Activated CD4-positive, alpha-beta T cell treated with anti-CD3 and anti-CD28 coated beads, Interleukin-2, amount 10 ng/mL, durations not matched to agents 24 days and 14 days (primary cell): ENCODE results near the gene HAPLN2. TPM values are rescaled to one million over a fixed set of nuclear protein-coding genes. Genes with fewer than 3 reads are reported as not detected.

Source experiments
- DNase-seq: peaks from one replicate; pipeline ENCODE4 v3.0.0; 2022
- H3K27ac Mint-ChIP-seq: one replicate; pipeline ENCODE4 v1.8.0; 2022; ENCODE audit warnings: mild to moderate bottlenecking, mixed read lengths
- H3K27me3 Mint-ChIP-seq: one replicate; pipeline ENCODE4 v1.8.0; 2022; ENCODE audit warnings: mixed read lengths
- H3K36me3 Mint-ChIP-seq: one replicate; pipeline ENCODE4 v1.8.0; 2022; ENCODE audit warnings: low read depth, mild to moderate bottlenecking, mixed read lengths
- H3K4me1 Mint-ChIP-seq: one replicate; pipeline ENCODE4 v1.8.0; 2021; ENCODE audit warnings: mixed read lengths
- H3K4me3 Mint-ChIP-seq: one replicate; pipeline ENCODE4 v1.8.0; 2022; ENCODE audit warnings: mild to moderate bottlenecking, moderate library complexity, mixed read lengths
- H3K9me3 Mint-ChIP-seq: one replicate; pipeline ENCODE4 v1.8.0; 2021; ENCODE audit warnings: mixed read lengths
- intact Hi-C: fragments of 100-400 bp; cut with micrococcal nuclease; formaldehyde crosslinking; loops from one replicate; pipeline ENCODE4 v1.15.1; 2023
- total RNA-seq: library from RNA; stranded (reverse); gene quantifications from 2 replicates; pipeline ENCODE4 v1.2.3, GENCODE V29; 2022

Gene HAPLN2
- total RNA-seq, 1 donor from 2014 or later, result not detected

DNA sequence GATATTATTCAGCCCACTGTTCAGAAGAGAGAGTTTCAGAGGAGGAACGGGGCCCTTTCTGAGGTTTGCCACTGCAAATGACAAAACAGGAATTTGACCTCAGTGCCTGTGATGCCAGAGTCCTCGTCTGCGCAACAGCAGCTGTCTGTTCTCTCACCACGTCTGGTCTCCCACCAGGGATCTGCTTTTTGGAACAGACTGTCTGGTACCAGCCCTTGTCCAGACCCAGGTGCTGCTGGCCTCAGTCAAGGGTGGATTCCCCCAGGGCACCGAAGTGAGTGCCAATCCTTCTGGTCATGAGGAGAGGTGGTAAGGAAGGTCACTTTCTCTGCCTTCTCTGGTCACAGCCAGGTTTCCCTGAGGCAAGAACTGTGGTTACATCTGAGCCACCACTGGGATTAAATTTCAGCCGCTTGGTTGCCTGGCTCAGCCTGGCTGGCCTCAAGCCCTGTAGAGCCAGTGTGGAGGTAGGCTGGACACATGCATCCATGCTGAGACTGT, 20.4 kb downstream of the HAPLN2 start:
- H3K9me3 Mint-ChIP-seq, result no peaks in the 10 kb centered on the region
- peaks cover 24% of the 10 kb centered on the region for H3K4me1 Mint-ChIP-seq
- DNase-seq, result no peak
- peaks cover 68% of the 10 kb centered on the region for H3K27me3 Mint-ChIP-seq
- H3K36me3 Mint-ChIP-seq, result no peaks in the 10 kb centered on the region
- no peak overlapping the region for H3K27ac Mint-ChIP-seq
- H3K4me3 Mint-ChIP-seq, result no peak overlapping the region
- intact Hi-C loops, result no loop called here

DNA sequence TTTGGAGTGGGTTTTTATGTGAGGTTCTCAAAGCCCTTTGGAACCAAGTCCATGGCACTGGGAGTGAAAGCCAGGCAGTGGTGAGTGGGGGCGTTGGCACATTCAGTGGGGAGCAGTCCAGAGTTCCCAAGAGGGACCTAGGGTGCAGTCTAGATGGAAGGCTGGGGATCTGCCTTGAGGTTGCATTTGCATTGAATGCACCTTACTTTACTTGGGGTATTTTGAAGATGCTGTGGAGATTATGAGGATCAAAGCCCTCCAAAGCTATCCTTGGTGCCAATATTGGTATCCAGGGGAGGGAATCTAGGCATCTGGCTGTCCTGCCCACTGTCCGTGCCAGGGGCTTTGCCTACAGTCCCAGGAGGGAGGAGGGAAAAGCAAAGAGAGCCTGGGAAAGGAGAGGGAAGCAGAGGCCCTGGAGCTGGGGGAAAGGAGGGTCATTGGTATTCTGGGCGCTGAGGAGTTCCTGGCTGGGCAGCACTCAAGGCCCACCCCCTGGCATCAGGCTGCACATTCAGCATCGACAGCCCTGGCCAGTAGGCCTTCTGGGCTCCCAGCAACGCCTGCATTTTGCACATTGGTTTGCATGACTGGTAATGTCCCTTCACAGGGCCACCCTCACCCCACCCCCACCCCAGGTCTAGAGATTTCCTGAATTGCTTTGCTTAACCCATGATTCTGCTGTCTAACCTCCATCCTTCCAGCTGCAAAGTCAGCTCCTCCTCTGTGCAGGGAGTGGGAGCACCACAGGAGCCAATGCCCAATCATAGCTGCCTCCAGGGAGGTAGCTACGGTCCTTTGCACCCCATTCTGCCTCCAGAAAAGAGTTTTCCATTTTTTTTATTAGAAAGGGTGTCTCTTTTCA, 21.9 kb downstream of the HAPLN2 start:
- peaks cover 26% of the 10 kb centered on the region for H3K4me1 Mint-ChIP-seq
- no peak for DNase-seq
- H3K27ac Mint-ChIP-seq, result no peak overlapping the region
- H3K27me3 Mint-ChIP-seq, result peaks cover 77% of the 10 kb centered on the region
- H3K36me3 Mint-ChIP-seq, result no peaks in the 10 kb centered on the region
- H3K4me3 Mint-ChIP-seq, result peak overlapping the region; percentile 73
- intact Hi-C loops, result loop anchor here (1.0 kb wide), 1 partner anchor 16 kb away; no protein-coding TSS in a partner anchor
- no peaks in the 10 kb centered on the region for H3K9me3 Mint-ChIP-seq

DNA sequence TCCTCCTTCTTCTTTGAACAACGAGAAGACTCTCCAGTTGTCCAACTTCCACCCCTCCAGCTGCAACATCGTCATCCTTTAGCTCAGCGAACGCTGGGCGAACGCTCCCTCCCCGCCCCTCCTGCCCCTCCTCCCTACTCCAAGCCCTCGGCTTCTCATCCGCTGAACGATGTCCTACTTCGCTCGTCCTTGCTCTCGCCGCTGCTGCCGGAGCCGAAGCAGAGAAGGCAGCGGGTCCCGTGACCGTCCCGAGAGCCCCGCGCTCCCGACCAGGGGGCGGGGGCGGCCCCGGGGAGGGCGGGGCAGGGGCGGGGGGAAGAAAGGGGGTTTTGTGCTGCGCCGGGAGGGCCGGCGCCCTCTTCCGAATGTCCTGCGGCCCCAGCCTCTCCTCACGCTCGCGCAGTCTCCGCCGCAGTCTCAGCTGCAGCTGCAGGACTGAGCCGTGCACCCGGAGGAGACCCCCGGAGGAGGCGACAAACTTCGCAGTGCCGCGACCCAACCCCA, 22.6 kb downstream of the HAPLN2 start, which contains the start of gene BCAN:
TSS of gene BCAN (plus strand) at position 357 of the 504 bp plus-strand sequence. CDS start 3,938 bp downstream, outside the sequence.
- intact Hi-C loops, result loop anchor here (1.0 kb wide), 1 partner anchor 15 kb away; no protein-coding TSS in a partner anchor
- DNase-seq, result peak; percentile 69
- H3K4me3 Mint-ChIP-seq, result peak within 1 kb of the TSS; percentile 73

DNA sequence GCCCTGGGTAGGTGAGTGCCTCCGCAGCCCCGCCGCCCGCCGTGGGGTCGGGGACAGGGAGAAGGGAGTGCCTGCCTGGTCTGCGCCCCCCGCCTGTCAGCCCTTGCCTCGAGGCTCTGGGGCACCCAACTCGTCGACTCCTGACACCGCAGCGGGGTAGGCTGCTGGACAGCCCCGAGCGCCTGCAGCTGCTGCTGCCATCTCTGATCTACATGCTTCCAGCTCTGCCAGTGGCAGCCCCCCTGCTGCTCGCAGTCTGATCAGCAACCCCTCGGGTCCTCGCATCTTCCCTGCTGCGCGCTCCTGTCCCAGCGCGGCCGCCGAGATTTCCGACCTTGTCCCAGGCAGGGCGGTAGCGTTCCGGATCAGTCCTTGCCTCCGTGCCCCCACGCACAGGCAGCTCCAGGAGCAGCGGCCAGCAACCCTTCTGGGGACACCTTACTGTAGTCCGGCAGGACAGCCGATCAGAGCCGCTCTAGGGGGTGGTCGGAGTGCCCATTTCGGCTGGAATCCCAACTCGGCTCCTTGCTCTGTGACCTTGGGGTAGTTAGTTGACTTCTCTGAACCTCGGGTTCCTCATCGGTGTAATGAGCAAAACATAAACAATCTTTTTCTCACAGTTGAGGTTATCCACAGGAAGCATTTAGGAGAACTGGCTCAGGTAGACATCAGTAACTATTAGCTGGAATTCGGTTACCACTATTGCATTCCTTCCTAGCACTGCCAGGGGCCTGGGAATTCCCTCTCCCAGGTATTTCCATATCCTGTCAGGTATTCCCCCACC, 23.2 kb downstream of the HAPLN2 start:
- Mint-ChIP-seq H3K27ac (no peak overlapping the region), H3K4me1 (peaks cover 26% of the 10 kb centered on the region), H3K36me3 (no peaks in the 10 kb centered on the region), H3K27me3 (peaks cover 79% of the 10 kb centered on the region), H3K9me3 (no peaks in the 10 kb centered on the region), H3K4me3 (peak overlapping the region; percentile 65)
- intact Hi-C loops, result no loop called here
- no peak for DNase-seq

More for the DNA sequence above, 22.6 kb downstream of the HAPLN2 start, which contains the start of gene BCAN:
- Mint-ChIP-seq H3K4me1 (peaks cover 26% of the 10 kb centered on the region), H3K27ac (no peak within 1 kb of the TSS), H3K27me3 (peaks cover 74% of the 10 kb centered on the region), H3K36me3 (no peaks in the 10 kb centered on the region), H3K9me3 (no peaks in the 10 kb centered on the region)

DNA sequence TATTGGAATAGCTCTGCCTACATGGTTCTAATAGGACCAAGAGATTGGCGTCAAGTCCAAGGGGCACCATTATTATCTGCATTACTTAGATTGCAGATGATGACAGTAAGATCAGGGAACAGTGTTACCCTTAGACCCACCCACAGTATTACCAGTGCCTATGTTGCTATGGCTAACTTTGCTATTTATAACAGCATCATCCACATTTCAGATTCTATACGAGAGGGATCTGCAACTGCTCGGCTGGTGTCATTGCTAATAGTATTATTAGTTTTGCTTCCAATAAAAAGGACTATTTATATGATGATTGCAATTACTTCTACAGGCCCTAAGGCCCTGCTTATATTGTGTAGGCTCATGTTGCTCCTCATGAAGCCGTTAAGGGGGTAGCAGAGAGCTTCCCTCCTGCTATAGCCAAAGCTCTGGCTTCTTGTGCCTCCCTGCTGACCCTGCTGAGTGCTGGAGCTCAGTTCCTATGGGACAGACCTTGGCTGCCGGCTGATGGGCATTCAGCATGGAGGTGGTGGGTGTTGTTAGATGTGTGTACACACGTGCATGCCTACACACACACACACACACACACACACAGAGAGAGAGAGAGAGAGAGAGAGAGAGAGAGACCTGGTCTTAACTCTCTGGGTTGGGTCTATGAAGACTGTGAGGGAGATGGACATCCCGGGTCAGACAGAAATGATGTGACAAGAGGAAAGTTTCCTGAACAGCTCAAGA, 24.0 kb downstream of the HAPLN2 start:
- no peak for DNase-seq
- peak overlapping the region; percentile 35 for H3K27ac Mint-ChIP-seq
- intact Hi-C loops, result no loop called here

DNA sequence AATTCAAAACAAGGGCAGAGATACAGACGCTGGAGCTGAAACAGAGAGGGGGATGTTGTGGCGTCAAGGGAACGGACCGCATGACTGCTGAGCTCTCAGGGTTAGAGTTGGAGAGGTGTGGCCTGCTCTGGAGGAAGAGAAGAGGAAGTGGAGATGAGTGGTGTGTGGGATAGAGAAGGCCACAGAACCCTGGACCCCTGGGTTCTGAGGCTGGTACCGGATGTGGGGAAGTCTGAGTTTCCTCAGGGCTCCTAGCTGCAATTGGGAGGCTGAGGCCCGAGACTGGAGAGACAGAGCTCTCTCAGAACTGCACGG, 24.5 kb downstream of the HAPLN2 start:
- Mint-ChIP-seq H3K4me3 (peak overlapping the region; percentile 32), H3K27me3 (peaks cover 80% of the 10 kb centered on the region), H3K36me3 (no peaks in the 10 kb centered on the region), H3K9me3 (no peaks in the 10 kb centered on the region), H3K27ac (peak overlapping the region; percentile 35), H3K4me1 (peaks cover 26% of the 10 kb centered on the region)
- intact Hi-C loops, result no loop called here
- DNase-seq, result peak; percentile 84

More for the DNA sequence above, 24.0 kb downstream of the HAPLN2 start:
- Mint-ChIP-seq H3K36me3 (no peaks in the 10 kb centered on the region), H3K4me3 (peak overlapping the region; percentile 32), H3K4me1 (peaks cover 26% of the 10 kb centered on the region), H3K9me3 (no peaks in the 10 kb centered on the region), H3K27me3 (peaks cover 81% of the 10 kb centered on the region)

DNA sequence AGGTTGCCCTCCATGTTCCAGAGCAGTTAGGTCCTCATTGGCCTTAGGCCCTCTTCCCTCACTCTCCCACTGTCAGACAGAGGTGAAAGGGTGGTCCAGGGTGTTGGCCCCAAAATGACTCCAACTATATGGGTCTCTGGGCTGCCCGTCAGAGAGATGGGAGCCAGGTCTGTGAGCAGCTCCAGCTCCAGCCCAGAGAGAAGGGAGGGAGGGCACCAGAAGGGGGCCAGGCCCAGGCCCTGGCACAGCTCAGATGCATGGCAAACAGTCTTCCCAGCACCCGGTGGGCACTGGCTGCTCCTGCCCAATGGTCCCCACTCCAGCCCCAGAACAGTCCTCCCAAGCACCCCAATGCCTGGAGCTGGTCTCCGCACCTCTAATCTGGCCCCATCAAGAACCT, 24.9 kb downstream of the HAPLN2 start:
- DNase-seq, result no peak

DNA sequence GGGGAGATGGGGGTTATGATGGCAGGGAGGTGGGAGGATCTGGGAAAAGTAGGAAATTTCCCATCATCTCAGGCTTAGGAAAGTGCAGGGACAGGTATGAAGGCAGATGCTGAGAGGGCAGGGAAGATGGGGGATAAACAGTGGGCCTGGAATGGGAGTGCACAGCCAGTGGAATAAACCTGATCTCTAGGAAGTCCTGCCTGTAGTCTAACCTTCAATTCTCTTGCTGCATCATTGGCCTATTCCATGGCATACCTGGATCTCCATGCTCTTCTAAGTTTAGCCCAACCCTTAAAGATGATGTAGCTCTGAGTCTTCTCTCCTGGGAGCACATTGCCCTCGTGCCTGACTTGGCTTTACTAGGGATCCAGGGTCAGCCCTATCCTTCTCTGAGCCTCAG, 25.4 kb downstream of the HAPLN2 start:
- H3K36me3 Mint-ChIP-seq, result no peaks in the 10 kb centered on the region
- H3K4me1 Mint-ChIP-seq, result peaks cover 26% of the 10 kb centered on the region
- intact Hi-C loops, result no loop called here
- no peak for DNase-seq
- no peak overlapping the region for H3K4me3 Mint-ChIP-seq
- no peak overlapping the region for H3K27ac Mint-ChIP-seq
- no peaks in the 10 kb centered on the region for H3K9me3 Mint-ChIP-seq
- H3K27me3 Mint-ChIP-seq, result peaks cover 76% of the 10 kb centered on the region

More for the DNA sequence above, 24.9 kb downstream of the HAPLN2 start:
- Mint-ChIP-seq H3K4me3 (no peak overlapping the region), H3K4me1 (peaks cover 26% of the 10 kb centered on the region), H3K36me3 (no peaks in the 10 kb centered on the region), H3K27me3 (peaks cover 80% of the 10 kb centered on the region), H3K9me3 (no peaks in the 10 kb centered on the region), H3K27ac (no peak overlapping the region)
- intact Hi-C loops, result no loop called here

DNA sequence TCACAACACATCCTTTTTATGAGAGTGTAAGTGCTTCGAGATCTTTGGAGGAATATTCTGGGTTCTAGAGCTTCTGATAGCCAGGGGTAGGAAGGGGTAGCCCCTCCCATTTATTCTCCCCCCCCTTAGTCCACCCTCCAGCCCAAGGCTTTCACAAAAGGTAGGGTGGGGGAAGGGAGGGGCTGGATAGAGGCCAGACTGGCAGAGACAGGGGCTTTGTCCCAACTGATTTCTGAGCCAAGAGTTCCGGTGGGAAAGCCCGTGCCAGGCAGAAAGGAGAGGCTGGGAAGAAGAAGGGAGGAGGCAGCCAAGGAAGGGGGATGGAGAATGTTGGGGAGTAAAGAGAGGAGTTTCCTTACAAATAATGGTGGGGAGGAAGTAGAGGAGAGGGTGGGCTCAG, 25.8 kb downstream of the HAPLN2 start:
- no peak overlapping the region for H3K4me3 Mint-ChIP-seq
- H3K36me3 Mint-ChIP-seq, result no peaks in the 10 kb centered on the region
- peaks cover 26% of the 10 kb centered on the region for H3K4me1 Mint-ChIP-seq
- H3K27ac Mint-ChIP-seq, result no peak overlapping the region
- intact Hi-C loops, result no loop called here
- no peaks in the 10 kb centered on the region for H3K9me3 Mint-ChIP-seq
- DNase-seq, result no peak
- H3K27me3 Mint-ChIP-seq, result peaks cover 74% of the 10 kb centered on the region

DNA sequence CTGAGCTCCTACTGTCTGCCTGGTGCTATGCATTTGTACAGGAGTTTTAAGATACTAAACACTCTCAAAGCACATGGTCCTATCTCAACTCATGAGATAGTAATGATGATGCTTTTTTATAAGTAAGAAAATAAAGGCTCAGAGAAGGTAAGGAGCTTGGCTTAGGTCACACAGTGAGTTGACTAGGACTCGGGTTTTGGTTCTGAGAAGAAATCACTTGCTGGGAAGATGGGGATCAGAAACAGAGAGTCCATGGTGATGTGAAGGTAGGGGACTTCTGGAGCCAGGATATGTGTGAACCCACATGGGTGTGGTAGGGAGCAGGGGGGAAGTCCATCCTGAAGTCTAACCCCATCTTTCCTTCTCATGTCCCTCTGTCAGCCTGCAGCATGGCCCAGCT, 26.5 kb downstream of the HAPLN2 start:
- intact Hi-C loops, result no loop called here
- DNase-seq, result no peak
- Mint-ChIP-seq H3K27ac (no peak overlapping the region), H3K36me3 (no peaks in the 10 kb centered on the region), H3K4me1 (peaks cover 26% of the 10 kb centered on the region), H3K9me3 (no peaks in the 10 kb centered on the region), H3K4me3 (no peak overlapping the region), H3K27me3 (peaks cover 74% of the 10 kb centered on the region)

DNA sequence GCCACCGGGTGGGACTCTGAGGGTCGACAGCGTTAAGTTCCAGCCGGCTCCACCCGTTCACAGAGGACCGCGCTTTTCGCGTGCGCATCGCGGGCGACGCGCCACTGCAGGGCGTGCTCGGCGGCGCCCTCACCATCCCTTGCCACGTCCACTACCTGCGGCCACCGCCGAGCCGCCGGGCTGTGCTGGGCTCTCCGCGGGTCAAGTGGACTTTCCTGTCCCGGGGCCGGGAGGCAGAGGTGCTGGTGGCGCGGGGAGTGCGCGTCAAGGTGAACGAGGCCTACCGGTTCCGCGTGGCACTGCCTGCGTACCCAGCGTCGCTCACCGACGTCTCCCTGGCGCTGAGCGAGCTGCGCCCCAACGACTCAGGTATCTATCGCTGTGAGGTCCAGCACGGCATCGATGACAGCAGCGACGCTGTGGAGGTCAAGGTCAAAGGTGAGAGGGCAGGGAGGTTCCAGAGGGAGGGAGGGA, 27.6 kb downstream of the HAPLN2 start:
- H3K4me1 Mint-ChIP-seq, result peaks cover 21% of the 10 kb centered on the region
- no peaks in the 10 kb centered on the region for H3K9me3 Mint-ChIP-seq
- H3K27me3 Mint-ChIP-seq, result peaks cover 66% of the 10 kb centered on the region
- intact Hi-C loops, result no loop called here
- no peak overlapping the region for H3K4me3 Mint-ChIP-seq
- DNase-seq, result no peak
- H3K36me3 Mint-ChIP-seq, result no peaks in the 10 kb centered on the region
- H3K27ac Mint-ChIP-seq, result no peak overlapping the region

DNA sequence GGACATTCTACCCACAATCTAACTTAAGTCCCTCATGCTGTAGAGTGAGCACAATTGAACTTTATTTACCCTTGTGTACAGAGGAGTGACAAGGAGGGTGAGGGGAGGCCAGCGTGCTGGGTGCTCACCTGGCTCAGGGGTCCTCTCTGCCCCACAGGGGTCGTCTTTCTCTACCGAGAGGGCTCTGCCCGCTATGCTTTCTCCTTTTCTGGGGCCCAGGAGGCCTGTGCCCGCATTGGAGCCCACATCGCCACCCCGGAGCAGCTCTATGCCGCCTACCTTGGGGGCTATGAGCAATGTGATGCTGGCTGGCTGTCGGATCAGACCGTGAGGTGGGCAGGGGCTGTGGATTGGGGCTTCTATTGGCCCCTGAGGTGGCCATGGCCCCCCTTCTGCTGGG, 28.1 kb downstream of the HAPLN2 start:
- Mint-ChIP-seq H3K9me3 (no peaks in the 10 kb centered on the region), H3K27me3 (peaks cover 69% of the 10 kb centered on the region), H3K4me1 (peaks cover 21% of the 10 kb centered on the region), H3K27ac (no peak overlapping the region), H3K36me3 (no peaks in the 10 kb centered on the region), H3K4me3 (no peak overlapping the region)
- intact Hi-C loops, result no loop called here
- DNase-seq, result no peak

DNA sequence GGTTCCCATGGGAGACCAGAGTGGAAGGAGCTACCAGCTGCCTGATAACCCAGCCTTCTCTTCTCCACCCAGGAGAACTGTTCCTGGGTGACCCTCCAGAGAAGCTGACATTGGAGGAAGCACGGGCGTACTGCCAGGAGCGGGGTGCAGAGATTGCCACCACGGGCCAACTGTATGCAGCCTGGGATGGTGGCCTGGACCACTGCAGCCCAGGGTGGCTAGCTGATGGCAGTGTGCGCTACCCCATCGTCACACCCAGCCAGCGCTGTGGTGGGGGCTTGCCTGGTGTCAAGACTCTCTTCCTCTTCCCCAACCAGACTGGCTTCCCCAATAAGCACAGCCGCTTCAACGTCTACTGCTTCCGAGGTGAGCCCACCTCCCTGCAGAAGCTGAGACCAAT, 29.3 kb downstream of the HAPLN2 start:
- intact Hi-C loops, result no loop called here
- H3K9me3 Mint-ChIP-seq, result no peaks in the 10 kb centered on the region
- H3K36me3 Mint-ChIP-seq, result no peaks in the 10 kb centered on the region
- peaks cover 12% of the 10 kb centered on the region for H3K4me1 Mint-ChIP-seq
- H3K4me3 Mint-ChIP-seq, result no peak overlapping the region
- DNase-seq, result no peak
- peaks cover 65% of the 10 kb centered on the region for H3K27me3 Mint-ChIP-seq
- H3K27ac Mint-ChIP-seq, result no peak overlapping the region
